Fibroblast of the aortic adventitia (primary cell): Measurements from ENCODE around the gene C4orf36. TPM values are rescaled to one million over a fixed set of nuclear protein-coding genes. Genes with fewer than 3 reads are reported as not detected.

ENCODE experiments used
- DNase-seq: peaks from one replicate; pipeline ENCODE4 v3.0.0-alpha.2; 2010; ENCODE audit warnings: low read depth
- H3K4me3 ChIP-seq: 2 replicates; pipeline ENCODE4 v1.5.1; 2011; ENCODE audit warnings: low read depth, mild to moderate bottlenecking, control low read depth, low read length, moderate library complexity
- CTCF ChIP-seq: IDR thresholded peaks from 2 replicates; pipeline ENCODE4 v1.5.1; 2011; ENCODE audit warnings: mild to moderate bottlenecking, low read length, control low read depth, inconsistent platforms; ENCODE audit not compliant: insufficient read depth
- total RNA-seq: library from RNA; depleted of rRNA; stranded (reverse); fragments of >200 nt; gene quantifications from 2 replicates; pipeline ENCODE4 v1.2.3, GENCODE V29; 2012; ENCODE audit warnings: low replicate concordance

Gene C4orf36
- total RNA-seq, 1 donor = 0.81 TPM

- H3K4me3 ChIP-seq = no peak overlapping the region
- peak; percentile 83 for DNase-seq
- TF ChIP-seq CTCF = no peak
Observed at GRCh38 chr4:86831262-86832130, 60.7 kb downstream of the C4orf36 start.

Other genes starting within 250 kb of the C4orf36 start
- gene SLC10A6, start 43.0 kb downstream of the C4orf36 start, total RNA-seq = 0.18 TPM in 1 of 2 replicates, not detected in the other
- gene AFF1, start 42.6 kb upstream of the C4orf36 start, total RNA-seq = 21.9 and 41.9 TPM in 2 replicates